H1 (cell line): Measurements from ENCODE around the gene KCNMA1. TPM values are rescaled to one million over a fixed set of nuclear protein-coding genes. Genes with fewer than 3 reads are reported as not detected.

Experiments
- CEBPB ChIP-seq: IDR thresholded peaks from 2 replicates; pipeline ENCODE4 v1.6.1; 2012; ENCODE audit warnings: low read depth, low read length
- E2F6 ChIP-seq: IDR thresholded peaks from 2 replicates; pipeline ENCODE4 v1.6.1; 2012; ENCODE audit warnings: inconsistent platforms
- polyA plus RNA-seq, 7 experiments: library from polyadenylated mRNA; depleted of rRNA in 3 of 7; stranded (reverse) in 5 of 7; unstranded in 2 of 7; fragments of >200 nt in 5 of 7; fragments of 200-250 nt in 2 of 7; gene quantifications; 1 replicate in 5 of 7; 2 replicates in 1 of 7; 4 replicates in 1 of 7; pipeline versions ENCODE4 v1.2.1 to v1.2.3, GENCODE V29; 2011 to 2013; ENCODE audit warnings: missing spikeins in 2 of 7, mixed read lengths in 2 of 7
- total RNA-seq: library from RNA; stranded (reverse); fragmentation: NEBNext Ultra II Directional; extraction: Animal tissue kit (Norgen Biotek cat#: 25700); gene quantifications from 2 replicates; pipeline ENCODE4 v1.2.1, GENCODE V29; 2021

Gene KCNMA1
- total and polyA plus RNA-seq, 2 of the 8 experiments (the other 6 are each of a cell fraction or from before 2014, with no cell fraction given), result 10.2 to 11.1 TPM

GRCh38 chr10:77611670-77612069 lies 25.9 kb downstream of the KCNMA1 start (continued):
- no peak for TF ChIP-seq E2F6
- TF ChIP-seq CEBPB, result no peak
- TF ChIP-seq, all 59 proteins: peak for 0
